HG03378 (cell line): ENCODE measurements around the gene PSMD2.
A peak's percentile ranks its signal among the peaks of the same experiment; 100 is the strongest.
"Not testable (repeated sequence)": the region's sequence is repeated elsewhere in the genome, so short reads cannot be mapped to it uniquely, and the experiment has no call there.

ENCODE experiments used
- ATAC-seq: cut with Tn5 transposase; IDR thresholded peaks from one replicate; pipeline ENCODE4 v1.9.1; 2021; ENCODE audit warnings: mild to moderate bottlenecking, moderate library complexity; ENCODE audit not compliant: unreplicated experiment

PSMD2 gene

GRCh38 chr3:184298759-184299487, at the start of gene PSMD2:
TSS of gene PSMD2 (plus strand) at chr3:184299241. CDS start at chr3:184299267, 26 bp downstream.
- ATAC-seq: peak; percentile 81

DNA sequence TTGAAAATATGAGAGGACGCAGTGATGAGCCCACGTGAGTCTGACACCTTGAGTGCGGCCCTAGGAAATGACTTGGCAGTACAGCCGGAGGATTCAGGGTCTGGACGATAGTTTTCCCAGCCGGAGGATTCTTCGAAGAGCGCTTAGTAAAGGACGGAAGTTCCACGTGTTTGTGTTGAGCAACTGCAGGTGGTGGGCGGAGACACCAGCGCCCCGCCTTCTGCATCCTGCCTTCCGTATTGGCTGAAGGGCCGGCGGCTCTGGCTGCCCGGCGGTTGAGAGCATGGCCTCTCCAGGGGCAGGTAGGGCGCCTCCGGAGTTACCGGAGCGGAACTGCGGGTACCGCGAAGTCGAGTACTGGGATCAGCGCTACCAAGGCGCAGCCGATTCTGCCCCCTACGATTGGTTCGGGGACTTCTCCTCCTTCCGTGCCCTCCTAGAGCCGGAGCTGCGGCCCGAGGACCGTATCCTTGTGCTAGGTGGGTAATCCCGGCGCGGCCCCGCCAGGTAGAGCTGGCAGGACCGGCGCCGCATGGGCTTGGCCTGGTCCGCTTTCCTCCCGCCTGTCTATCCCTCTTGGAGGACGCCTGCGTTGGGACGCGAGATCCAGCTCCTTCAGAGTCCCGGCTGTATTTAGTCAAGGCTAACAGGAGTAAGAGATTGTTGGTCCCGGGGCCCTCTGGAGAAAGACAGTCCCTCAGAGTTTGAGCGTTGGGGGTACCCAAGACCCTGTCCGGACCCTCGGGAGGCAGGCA, 49.5 kb upstream of the PSMD2 start, which contains the start of gene EEF1AKMT4:
EEF1AKMT4 (plus strand) TSS at position 261 of the 755 bp plus-strand sequence; CDS start at position 284, 23 bp downstream.
- ATAC-seq: peak; percentile 76

DNA sequence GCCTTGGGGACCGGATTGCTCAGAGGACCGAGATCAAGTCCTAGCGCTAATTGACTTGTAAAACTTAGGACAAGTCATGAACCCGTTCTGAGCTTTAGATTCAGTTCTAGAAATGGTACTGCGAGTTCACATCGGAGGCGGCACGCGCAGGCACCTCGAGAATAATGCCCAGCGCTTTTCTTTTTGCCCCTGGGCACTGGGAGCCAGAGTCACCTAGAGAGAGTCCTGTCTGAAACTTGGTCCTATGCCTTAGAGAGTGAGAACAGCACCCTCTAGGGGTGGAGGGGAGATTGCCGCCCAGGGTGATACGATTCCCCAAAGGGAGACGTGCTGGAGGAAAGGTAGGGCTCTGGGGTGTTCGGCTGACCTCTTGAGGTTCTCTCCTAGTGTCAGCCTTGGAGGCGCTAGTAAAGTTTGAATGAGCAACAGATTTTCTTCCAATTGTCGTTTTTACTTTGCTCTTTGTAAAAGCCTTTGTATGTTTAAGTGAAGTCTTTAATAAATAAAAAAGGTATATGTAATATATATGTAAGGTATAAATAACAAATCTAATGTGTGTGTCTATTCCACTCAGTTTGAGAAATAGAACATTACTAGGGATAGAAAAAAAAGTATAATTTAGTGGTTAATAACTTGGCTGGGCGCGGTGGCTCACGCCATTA, 48.7 kb upstream of the PSMD2 start:
- ATAC-seq: peak; percentile 74

GRCh38 chr3:184255291-184256039, 43.6 kb upstream of the PSMD2 start:
- no peak for ATAC-seq

DNA sequence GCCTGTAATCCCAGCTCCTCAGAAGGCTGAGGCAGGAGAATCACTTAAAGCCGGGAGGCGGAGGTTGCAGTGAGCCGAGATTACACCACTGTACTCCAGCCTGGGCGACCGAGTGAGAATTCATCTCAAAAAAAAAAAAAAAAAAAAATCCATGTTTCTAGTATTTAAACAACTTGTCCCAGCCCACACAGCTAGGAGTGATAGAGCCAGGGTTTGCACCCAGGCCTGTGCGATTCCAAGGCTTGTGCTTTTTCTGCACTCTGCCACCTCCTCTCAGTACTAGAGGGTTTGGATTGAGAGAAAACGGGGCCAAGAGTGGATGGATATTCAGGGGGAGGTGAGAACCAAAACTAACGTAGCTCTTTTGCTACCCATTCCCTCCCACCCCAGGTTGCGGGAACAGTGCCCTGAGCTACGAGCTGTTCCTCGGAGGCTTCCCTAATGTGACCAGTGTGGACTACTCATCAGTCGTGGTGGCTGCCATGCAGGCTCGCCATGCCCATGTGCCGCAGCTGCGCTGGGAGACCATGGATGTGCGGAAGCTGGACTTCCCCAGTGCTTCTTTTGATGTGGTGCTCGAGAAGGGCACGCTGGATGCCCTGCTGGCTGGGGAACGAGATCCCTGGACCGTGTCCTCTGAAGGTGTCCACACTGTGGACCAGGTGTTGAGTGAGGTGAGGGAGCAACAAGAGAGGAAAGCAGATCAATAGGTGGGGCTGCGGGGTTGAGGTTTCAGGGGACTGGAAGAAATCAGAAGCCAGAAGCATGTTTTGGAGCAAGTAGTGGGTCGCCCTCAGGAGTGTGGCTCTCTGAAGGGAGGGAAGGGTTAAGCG, 41.7 kb upstream of the PSMD2 start:
- no peak for ATAC-seq

DNA sequence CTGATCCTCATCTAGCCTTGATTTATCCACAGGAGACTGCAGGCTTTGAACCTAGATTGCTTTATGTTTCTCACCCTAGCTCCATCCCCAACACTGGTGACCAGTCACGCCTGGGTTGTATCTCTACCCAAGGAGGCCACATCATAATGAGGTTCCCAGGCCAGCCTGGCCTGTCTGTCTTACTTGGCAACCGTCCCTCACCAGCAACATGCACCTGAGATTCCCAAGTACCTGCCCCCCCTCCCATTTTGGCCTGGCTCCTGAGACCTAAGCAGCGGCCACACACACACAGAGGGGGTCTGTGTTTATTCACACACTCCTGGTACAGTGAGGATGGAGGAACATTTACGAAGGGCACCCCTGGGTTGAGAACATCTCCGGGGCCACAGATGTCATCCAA, 40.1 kb upstream of the PSMD2 start:
- no peak for ATAC-seq

GRCh38 chr3:184259396-184259877, 39.6 kb upstream of the PSMD2 start:
- no peak for ATAC-seq

DNA sequence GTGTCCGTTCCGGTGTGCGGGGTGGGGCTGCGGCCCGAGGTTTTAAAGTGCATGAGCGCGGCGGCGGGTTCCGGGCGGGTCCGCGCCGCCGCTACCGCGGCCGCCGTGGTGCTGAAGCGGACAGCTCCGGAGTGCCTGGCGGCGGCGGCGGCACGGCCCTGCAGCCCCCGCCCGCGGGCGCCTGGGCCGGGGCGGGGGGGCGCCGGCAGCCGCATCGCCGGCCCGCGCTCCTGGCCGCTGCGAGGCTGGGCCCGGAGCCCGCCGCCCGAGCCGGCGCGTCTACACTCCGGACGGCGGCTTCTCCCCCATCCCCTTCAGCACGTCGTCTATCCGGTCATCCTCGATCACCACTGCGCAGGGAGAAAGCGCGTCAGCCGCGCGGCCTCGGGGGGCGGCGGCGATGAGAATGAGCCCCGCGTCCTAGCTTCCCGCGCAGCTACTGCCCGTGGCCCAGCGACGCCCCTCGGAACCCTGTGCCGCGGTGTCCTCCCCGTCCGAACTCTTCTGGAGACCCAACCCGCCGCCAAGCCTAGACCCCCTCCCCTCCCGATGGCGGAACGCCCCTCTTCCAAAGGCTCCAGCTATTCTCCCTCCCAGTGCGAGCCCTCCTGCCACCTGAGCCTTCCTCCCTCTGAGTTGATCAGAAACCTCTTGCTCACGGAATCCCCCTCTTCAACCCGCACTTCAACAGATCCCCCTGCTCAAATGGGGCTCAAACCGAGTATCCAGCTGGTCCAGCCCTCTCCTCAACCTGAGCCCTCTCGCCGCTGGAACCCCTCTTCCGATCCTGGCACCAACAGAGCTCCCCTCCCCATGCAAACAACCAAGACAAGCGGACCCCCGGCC, 38.9 kb upstream of the PSMD2 start:
- ATAC-seq: no peak

GRCh38 chr3:184260724-184261269, 38.2 kb upstream of the PSMD2 start:
- ATAC-seq: no peak

DNA sequence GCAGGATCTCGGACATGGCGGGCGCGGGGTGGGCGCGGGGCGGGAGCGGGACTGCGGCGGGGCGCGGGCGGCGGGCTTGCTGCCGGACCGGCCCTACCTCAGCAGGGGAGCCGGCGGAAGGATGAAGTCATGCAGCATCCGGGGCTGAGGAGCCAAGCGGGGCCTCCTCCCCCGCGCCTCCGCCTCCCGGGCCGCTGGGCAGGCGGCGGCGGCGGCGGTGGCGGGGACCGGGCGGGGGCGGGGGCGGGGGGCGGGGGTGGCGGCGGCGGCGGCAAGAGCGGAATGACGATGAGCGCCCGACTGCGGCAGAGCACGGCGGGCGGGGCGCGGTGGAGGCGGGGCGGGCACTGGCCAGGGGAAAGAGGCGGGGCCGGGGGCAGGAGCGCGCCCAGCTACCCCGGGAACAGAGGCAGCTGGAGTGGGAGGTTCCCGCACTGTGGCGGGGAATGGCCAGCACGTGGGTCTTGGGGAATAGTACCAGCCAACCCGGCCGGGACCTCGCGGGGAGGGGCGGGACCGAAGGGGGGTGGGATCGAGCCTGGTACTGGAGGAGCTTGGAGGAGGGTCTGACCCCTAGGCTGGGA, 37.7 kb upstream of the PSMD2 start, which contains the start of gene CAMK2N2:
CAMK2N2 (minus strand) TSS at position 284 of the 584 bp plus-strand sequence; CDS start at position 16, 268 bp downstream.
- no peak for ATAC-seq

- ATAC-seq: no peak
These were observed 36.9 kb upstream of the PSMD2 start for GRCh38 chr3:184261854-184262763.

DNA sequence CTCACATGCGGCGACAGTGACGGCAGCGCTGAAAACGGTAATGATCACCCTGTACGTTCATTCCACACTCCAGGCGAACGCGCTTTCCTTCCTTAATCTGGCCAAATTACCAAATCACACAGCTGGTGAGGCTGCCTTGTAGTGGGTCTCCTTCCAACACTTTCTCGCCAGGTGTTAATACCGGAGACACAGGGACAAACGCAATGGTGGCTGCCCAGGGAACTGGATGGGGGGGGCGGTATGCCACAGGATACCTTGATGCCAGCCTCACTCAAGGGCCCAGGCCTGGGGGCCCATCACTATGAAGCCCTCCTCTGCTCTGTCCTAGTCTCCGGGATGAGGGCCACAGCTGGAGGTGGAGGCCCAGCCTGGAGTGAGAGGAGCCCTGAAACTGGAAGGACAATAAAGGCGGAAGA, 36.3 kb upstream of the PSMD2 start:
- no peak for ATAC-seq

DNA sequence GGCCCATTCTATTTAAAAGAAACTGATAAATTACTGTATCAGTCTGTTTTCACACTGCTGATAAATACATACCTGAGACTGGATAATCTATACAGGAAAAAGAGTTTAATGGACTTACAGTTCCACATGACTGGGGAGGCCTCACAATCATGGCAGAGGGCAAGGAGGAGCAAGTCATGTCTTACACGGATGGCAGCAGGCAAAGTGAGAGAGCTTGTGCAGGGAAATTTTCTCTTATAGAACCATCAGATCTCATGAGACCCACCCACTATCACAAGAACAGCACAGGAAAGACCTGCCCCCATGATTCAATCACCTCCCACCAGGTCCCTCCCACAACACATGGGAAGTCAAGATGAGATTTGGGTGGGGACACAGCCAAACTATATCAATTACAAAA, 31.8 kb upstream of the PSMD2 start:
- not testable (repeated sequence) for ATAC-seq

GRCh38 chr3:184272269-184272668, 26.8 kb upstream of the PSMD2 start:
- ATAC-seq: no peak

- no peak for ATAC-seq
These were observed 23.7 kb upstream of the PSMD2 start for GRCh38 chr3:184275381-184275701.

DNA sequence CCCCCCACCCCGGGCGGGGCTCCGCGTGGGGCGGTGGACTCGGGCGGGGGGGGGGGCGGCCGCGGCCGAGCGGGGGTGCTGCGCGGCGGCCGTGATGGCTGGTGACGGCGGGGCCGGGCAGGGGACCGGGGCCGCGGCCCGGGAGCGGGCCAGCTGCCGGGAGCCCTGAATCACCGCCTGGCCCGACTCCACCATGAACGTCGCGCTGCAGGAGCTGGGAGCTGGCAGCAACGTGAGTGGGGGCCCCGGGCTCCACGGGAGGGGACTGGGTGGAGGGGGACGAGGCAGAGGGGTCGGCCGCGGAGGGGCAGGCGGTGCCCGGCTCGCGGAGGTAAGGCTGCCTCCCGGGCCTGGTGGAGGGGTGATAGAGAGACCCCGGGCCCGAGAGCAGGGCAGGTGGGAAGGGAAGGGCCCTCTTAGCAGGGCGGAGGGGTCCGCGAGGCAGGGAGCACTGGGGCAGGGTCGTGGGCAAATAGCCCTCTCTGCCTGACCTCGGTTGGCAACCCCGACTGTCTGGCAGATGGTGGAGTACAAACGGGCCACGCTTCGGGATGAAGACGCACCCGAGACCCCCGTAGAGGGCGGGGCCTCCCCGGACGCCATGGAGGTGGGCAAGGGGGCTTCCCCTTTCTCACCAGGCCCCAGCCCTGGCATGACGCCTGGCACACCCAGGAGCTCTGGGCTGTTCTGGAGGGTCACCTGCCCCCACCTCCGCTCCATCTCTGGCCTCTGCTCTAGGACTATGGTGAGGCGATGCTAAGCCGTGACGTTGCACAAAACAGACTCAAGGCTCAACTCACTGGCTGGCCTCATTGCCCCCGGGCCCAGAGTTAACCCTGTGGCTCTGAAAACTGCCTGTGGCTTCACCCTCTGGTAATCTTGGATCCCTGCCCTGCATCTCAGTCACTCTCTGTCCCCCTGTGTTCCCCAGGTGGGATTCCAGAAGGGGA, 22.8 kb upstream of the PSMD2 start, which contains the start of gene ECE2:
ECE2 (plus strand) TSS at position 62 of the 950 bp plus-strand sequence; CDS start at position 194, 132 bp downstream.
- ATAC-seq: no peak
